Caco-2 (cell line): ENCODE results near the gene CFAP251. TPM values are rescaled to one million over a fixed set of nuclear protein-coding genes. Genes with fewer than 3 reads are reported as not detected.

Experiments used
- BruUV-seq: library from RNA; stranded (reverse); fragments of 400-500 nt; replicated peaks from 2 replicates; lab custom pipeline; 2021; lab: Mats Ljungman, UMichigan
- CTCF ChIA-PET: fragments of 300-600 bp; sonication (Branson Sonifier 250); formaldehyde crosslinking; loops from one replicate; lab custom pipeline; 2022; ENCODE audit warnings: antibody characterized with exemption; lab: Charles Lee
- POLR2A ChIA-PET: fragments of 300-600 bp; sonication (Branson Sonifier 250); formaldehyde crosslinking; loops from one replicate; lab custom pipeline; 2022; ENCODE audit warnings: antibody characterized with exemption; lab: Charles Lee
- DNase-seq, 2 experiments: peaks; one replicate each; pipeline versions ENCODE4 v3.0.0 to v3.0.0-alpha.2; 2020 to 2022
- H3K27me3 ChIP-seq: replicated peaks from 2 replicates; pipeline ENCODE4 v1.6.0; 2011; ENCODE audit warnings: low read length; ENCODE audit not compliant: control insufficient read depth, insufficient read depth
- H3K36me3 ChIP-seq: 2 replicates; pipeline ENCODE4 v1.5.1; 2011; ENCODE audit warnings: low read length; ENCODE audit not compliant: control insufficient read depth, insufficient read depth
- H3K4me1 ChIP-seq: fragments of 250-450 bp; sonication (Bioruptor Pico); 2 replicates; pipeline ENCODE4 v1.5.1; 2020; ENCODE audit warnings: mild to moderate bottlenecking
- H3K4me3 ChIP-seq: 2 replicates; pipeline ENCODE4 v1.5.1; 2011; ENCODE audit warnings: low read depth, mild to moderate bottlenecking, control low read depth, low read length
- H3K9me3 ChIP-seq: fragments of 250-450 bp; sonication (Bioruptor Pico); 2 replicates; pipeline ENCODE4 v1.5.1; 2020; ENCODE audit warnings: mild to moderate bottlenecking, moderate library complexity
- H3K27ac Mint-ChIP-seq: one replicate; pipeline ENCODE4 v1.8.0; 2022; ENCODE audit warnings: mixed read lengths; ENCODE audit not compliant: unreplicated experiment
- H3K27me3 Mint-ChIP-seq: one replicate; pipeline ENCODE4 v1.8.0; 2022; ENCODE audit warnings: mixed read lengths; ENCODE audit not compliant: insufficient read depth, unreplicated experiment
- H3K36me3 Mint-ChIP-seq: one replicate; pipeline ENCODE4 v1.8.0; 2022; ENCODE audit warnings: mild to moderate bottlenecking, mixed read lengths; ENCODE audit not compliant: insufficient read depth, unreplicated experiment
- H3K4me1 Mint-ChIP-seq: one replicate; pipeline ENCODE4 v1.8.0; 2022; ENCODE audit warnings: low read depth, mixed read lengths; ENCODE audit not compliant: unreplicated experiment
- H3K4me3 Mint-ChIP-seq: one replicate; pipeline ENCODE4 v1.8.0; 2022; ENCODE audit warnings: mild to moderate bottlenecking, moderate library complexity, mixed read lengths; ENCODE audit not compliant: unreplicated experiment
- H3K9me3 Mint-ChIP-seq: one replicate; pipeline ENCODE4 v1.8.0; 2022; ENCODE audit warnings: mixed read lengths; ENCODE audit not compliant: unreplicated experiment
- intact Hi-C: fragments of 100-400 bp; cut with micrococcal nuclease; formaldehyde crosslinking; loops from one replicate; pipeline ENCODE4 v1.10.0; 2022; ENCODE audit not compliant: unreplicated experiment
- total RNA-seq: library from RNA; stranded (reverse); gene quantifications from 2 replicates; pipeline ENCODE4 v1.2.3, GENCODE V29; 2022
- TF ChIP-seq, protein P1 (sequence below), 2 experiments: fragments of 200-600 bp in 1 of 2; IDR thresholded peaks; 1 replicate in 1 of 2; 2 replicates in 1 of 2; pipeline versions ENCODE4 v1.5.1 to v1.8.0; 2011 to 2022; ENCODE audit warnings: antibody characterized with exemption in 1 of 2, control low read depth in 1 of 2, inconsistent platforms in 1 of 2, low read depth in 1 of 2, low read length in 1 of 2, mild to moderate bottlenecking in 1 of 2, moderate library complexity in 1 of 2; ENCODE audit not compliant: insufficient read depth in 1 of 2, severe bottlenecking in 1 of 2, unreplicated experiment in 1 of 2

The CFAP251 gene
- total RNA-seq, 1 experiment from 2014 or later, result 1.2 TPM

DNA sequence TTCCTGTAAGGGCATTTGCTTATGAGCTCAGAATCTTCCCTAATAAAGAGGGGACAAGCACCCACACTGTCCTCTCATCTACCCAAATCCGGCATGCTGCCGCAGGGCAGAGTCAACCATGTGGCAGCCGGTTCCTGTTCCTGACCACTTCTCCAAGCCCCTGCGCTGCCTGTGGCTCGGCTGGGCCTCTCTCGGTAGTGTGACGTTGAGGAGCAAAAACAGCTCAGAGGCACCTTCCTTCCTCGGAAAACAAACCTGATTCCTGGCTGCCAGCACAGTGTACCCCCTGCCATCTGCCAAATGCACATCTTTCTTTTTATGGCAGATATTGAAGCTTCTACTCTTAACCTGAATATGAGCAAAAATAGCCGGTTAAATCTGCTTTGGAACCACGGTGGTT lies 50.5 kb downstream of the CFAP251 start:
- H3K36me3 Mint-ChIP-seq, result peaks cover 4% of the 10 kb centered on the region
- H3K4me1 ChIP-seq, result no peaks in the 10 kb centered on the region
- TF ChIP-seq, protein P1, sequence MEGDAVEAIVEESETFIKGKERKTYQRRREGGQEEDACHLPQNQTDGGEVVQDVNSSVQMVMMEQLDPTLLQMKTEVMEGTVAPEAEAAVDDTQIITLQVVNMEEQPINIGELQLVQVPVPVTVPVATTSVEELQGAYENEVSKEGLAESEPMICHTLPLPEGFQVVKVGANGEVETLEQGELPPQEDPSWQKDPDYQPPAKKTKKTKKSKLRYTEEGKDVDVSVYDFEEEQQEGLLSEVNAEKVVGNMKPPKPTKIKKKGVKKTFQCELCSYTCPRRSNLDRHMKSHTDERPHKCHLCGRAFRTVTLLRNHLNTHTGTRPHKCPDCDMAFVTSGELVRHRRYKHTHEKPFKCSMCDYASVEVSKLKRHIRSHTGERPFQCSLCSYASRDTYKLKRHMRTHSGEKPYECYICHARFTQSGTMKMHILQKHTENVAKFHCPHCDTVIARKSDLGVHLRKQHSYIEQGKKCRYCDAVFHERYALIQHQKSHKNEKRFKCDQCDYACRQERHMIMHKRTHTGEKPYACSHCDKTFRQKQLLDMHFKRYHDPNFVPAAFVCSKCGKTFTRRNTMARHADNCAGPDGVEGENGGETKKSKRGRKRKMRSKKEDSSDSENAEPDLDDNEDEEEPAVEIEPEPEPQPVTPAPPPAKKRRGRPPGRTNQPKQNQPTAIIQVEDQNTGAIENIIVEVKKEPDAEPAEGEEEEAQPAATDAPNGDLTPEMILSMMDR (IDR thresholded peaks at IDR 0.05; ENCODE audit: insufficient read depth in 1 of 2, low read depth in 1 of 2, low read length in 1 of 2, severe bottlenecking in 1 of 2, unreplicated experiment in 1 of 2), result no peak
- no peaks in the 10 kb centered on the region for H3K9me3 Mint-ChIP-seq
- BruUV-seq, result no TSS peak
- no peaks in the 10 kb centered on the region for H3K4me1 Mint-ChIP-seq
- CTCF ChIA-PET, result interaction anchor here (0.7 kb wide), 1 partner anchor 225 kb away, joined by 3 read pairs; no protein-coding TSS in a partner anchor
- DNase-seq, result no peak
- H3K4me3 ChIP-seq, result no peak overlapping the region
- H3K27me3 Mint-ChIP-seq, result no peaks in the 10 kb centered on the region
- H3K27me3 ChIP-seq, result no peaks in the 10 kb centered on the region
- POLR2A ChIA-PET, result no interaction called here
- H3K4me3 Mint-ChIP-seq, result no peak overlapping the region
- H3K36me3 ChIP-seq, result no peaks in the 10 kb centered on the region
- H3K27ac Mint-ChIP-seq, result no peak overlapping the region
- intact Hi-C loops, result no loop called here
- peaks cover 6% of the 10 kb centered on the region; the same call in 1 of the 2 replicates for H3K9me3 ChIP-seq

DNA sequence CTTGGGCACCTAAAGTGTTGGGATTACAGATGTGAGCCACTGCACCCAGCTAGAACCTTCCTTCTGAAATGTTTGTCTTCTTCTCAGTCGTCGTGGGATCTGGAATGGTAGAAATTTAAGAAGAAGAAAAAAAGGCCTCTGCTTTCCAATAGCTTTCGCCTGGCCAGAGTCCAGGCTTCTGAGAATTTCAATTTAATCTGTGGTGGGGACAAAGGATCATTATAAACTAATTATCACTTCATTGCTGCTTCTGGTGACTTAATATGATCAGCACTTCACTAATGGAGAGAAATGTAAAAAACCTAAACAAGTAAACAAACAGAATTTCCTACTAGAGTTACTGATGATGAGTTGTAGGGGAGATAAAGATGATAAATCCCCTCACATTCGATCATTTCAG lies 51.3 kb downstream of the CFAP251 start:
- Mint-ChIP-seq H3K27me3 (no peaks in the 10 kb centered on the region), H3K4me3 (no peak overlapping the region), H3K9me3 (no peaks in the 10 kb centered on the region), H3K27ac (no peak overlapping the region), H3K4me1 (no peaks in the 10 kb centered on the region), H3K36me3 (peaks cover 4% of the 10 kb centered on the region)
- no peaks in the 10 kb centered on the region for H3K4me1 ChIP-seq
- H3K36me3 ChIP-seq, result no peaks in the 10 kb centered on the region
- CTCF ChIA-PET, result no interaction called here
- peaks cover 6% of the 10 kb centered on the region; the same call in 1 of the 2 replicates for H3K9me3 ChIP-seq
- POLR2A ChIA-PET, result no interaction called here
- no peaks in the 10 kb centered on the region for H3K27me3 ChIP-seq
- TF ChIP-seq, protein P1 (IDR thresholded peaks at IDR 0.05; ENCODE audit: insufficient read depth in 1 of 2, low read depth in 1 of 2, low read length in 1 of 2, severe bottlenecking in 1 of 2, unreplicated experiment in 1 of 2), result no peak
- intact Hi-C loops, result no loop called here
- no peak overlapping the region for H3K4me3 ChIP-seq
- no peak for DNase-seq
- BruUV-seq, result no TSS peak

DNA sequence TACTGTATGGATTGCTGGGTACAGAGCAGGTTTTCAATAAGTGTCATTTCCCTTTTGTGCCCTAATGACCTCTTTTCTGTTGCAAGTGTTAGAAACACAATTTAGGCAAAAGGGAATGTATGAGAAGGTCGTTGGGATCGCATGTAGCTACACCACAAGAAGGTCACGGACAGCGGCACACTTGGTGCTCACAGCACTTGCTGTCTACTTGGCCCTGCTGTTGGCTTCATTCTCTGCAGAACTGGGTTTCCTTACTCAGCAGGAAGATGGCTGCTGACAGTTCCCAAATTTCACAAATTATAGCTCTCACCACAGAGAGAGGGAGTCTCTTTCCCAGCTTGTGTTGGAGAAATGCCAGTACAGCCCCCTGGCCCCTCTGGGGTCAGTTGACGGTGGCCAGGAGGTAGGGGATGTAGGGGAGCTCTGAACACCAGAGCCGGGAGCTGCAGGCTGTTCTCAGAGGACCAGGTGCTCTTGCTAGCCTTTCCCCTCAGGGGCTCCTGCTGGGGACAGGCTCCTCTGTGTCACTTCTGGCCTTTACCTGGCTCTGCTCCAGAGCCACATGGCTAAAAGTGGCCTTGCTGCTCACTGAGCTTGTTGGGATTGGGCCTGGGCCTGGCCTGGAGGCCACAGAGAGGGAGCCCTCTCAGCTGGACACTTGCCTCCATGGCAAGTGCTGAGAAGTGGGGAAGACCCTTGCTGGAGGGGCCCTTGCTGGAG lies 52.3 kb downstream of the CFAP251 start:
- intact Hi-C loops, result no loop called here
- DNase-seq, result no peak
- TF ChIP-seq, protein P1 (IDR thresholded peaks at IDR 0.05; ENCODE audit: insufficient read depth in 1 of 2, low read depth in 1 of 2, low read length in 1 of 2, severe bottlenecking in 1 of 2, unreplicated experiment in 1 of 2), result no peak
- Histone ChIP-seq H3K9me3 (peaks cover 6% of the 10 kb centered on the region; the same call in 1 of the 2 replicates), H3K4me3 (no peak overlapping the region), H3K36me3 (no peaks in the 10 kb centered on the region), H3K4me1 (no peaks in the 10 kb centered on the region), H3K27me3 (no peaks in the 10 kb centered on the region)
- ChIA-PET CTCF (interaction anchor here (0.5 kb wide), 1 partner anchor 1538 kb away, joined by 3 read pairs; no protein-coding TSS in a partner anchor), POLR2A (no interaction called here)
- no TSS peak for BruUV-seq
- peaks cover 4% of the 10 kb centered on the region for H3K36me3 Mint-ChIP-seq
- no peaks in the 10 kb centered on the region for H3K4me1 Mint-ChIP-seq
- H3K9me3 Mint-ChIP-seq, result no peaks in the 10 kb centered on the region
- H3K27ac Mint-ChIP-seq, result no peak overlapping the region
- H3K4me3 Mint-ChIP-seq, result no peak overlapping the region
- no peaks in the 10 kb centered on the region for H3K27me3 Mint-ChIP-seq
